Measurements from ENCODE around the gene LETM1. TPM values are rescaled to one million over a fixed set of nuclear protein-coding genes. Genes with fewer than 3 reads are reported as not detected.

Gene LETM1
- total and polyA plus RNA-seq, 2 donors (not counting 1 experiment from before 2014, with no cell fraction given) = 15.8 to 70.4 TPM

DNA sequence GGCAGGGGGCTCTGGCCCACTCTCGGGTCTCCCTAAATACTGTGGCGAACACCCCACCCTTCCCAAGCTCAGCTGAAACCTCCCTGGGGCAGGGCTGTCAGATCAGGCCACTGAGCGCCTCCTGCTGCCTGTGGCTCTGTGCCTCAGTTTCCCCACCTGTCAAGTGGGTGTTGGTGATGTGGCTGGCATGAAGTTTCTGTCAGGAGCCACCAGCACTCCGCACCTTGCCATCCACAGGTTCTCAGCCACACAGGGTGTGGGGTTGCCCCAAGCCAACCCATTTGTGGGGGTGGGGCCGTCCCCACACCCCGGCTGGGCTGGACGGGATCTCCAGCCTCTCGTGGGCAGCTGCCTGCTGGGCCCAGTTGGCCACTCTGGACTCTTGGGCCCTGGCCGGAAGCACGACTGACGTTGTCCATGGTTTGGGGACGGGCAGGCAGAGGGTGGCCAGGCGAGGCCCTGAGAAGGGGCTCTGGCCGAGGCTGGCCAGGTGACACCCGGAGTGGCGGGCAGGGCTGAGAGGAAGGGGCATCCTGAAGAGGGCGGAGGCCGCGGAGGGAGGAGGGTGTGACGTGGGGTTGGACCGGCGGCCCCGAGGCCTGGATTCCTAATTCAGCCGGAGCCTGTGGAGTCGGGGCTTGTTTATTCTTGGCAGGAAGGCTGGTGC, 68.4 kb downstream of the LETM1 start:
- Histone ChIP-seq H3K9me3 (ENCODE audit: control insufficient read depth, insufficient read depth, low read depth, low read length) (no peaks in the 10 kb centered on the region), H2AFZ (ENCODE audit: low read length) (no peak overlapping the region), H3K9ac (ENCODE audit: insufficient read depth, low read length) (no peak overlapping the region), H3K27me3 (ENCODE audit: control insufficient read depth, insufficient read depth, low read length) (no peaks in the 10 kb centered on the region), H3K27ac (ENCODE audit: insufficient read depth, low read length) (no peak overlapping the region), H3K4me2 (ENCODE audit: extremely low read depth, insufficient read depth, low read length) (no peak overlapping the region), H3K4me3 (replicated peaks in 1 of 4; ENCODE audit: control extremely low read depth in 1 of 4, insufficient read depth in 1 of 4, low read depth in 3 of 4, low read length in 4 of 4) (no peak overlapping the region), H3K36me3 (ENCODE audit: control insufficient read depth, insufficient read depth, low read length) (no peaks in the 10 kb centered on the region), H4K20me1 (ENCODE audit: control insufficient read depth, extremely low read depth, insufficient read depth, low read length) (no peaks in the 10 kb centered on the region), H3K4me1 (ENCODE audit: control insufficient read depth, extremely low read depth, insufficient read depth, low read length) (no peaks in the 10 kb centered on the region), H3K79me2 (ENCODE audit: control insufficient read depth, insufficient read depth, low read length) (no peaks in the 10 kb centered on the region)
- TF ChIP-seq, protein P1, sequence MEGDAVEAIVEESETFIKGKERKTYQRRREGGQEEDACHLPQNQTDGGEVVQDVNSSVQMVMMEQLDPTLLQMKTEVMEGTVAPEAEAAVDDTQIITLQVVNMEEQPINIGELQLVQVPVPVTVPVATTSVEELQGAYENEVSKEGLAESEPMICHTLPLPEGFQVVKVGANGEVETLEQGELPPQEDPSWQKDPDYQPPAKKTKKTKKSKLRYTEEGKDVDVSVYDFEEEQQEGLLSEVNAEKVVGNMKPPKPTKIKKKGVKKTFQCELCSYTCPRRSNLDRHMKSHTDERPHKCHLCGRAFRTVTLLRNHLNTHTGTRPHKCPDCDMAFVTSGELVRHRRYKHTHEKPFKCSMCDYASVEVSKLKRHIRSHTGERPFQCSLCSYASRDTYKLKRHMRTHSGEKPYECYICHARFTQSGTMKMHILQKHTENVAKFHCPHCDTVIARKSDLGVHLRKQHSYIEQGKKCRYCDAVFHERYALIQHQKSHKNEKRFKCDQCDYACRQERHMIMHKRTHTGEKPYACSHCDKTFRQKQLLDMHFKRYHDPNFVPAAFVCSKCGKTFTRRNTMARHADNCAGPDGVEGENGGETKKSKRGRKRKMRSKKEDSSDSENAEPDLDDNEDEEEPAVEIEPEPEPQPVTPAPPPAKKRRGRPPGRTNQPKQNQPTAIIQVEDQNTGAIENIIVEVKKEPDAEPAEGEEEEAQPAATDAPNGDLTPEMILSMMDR (conservative IDR thresholded peaks at IDR 0.05 in 1 of 2, IDR thresholded peaks at IDR 0.05 in 1 of 2; ENCODE audit: low read depth in 1 of 2, low read length in 2 of 2) = no peak
- no peak for TF ChIP-seq EZH2 (IDR thresholded peaks at IDR 0.05; ENCODE audit: low read length, missing control alignments)
- DNase-seq (ENCODE audit: low read depth in 2 of 2) = no peak

DNA sequence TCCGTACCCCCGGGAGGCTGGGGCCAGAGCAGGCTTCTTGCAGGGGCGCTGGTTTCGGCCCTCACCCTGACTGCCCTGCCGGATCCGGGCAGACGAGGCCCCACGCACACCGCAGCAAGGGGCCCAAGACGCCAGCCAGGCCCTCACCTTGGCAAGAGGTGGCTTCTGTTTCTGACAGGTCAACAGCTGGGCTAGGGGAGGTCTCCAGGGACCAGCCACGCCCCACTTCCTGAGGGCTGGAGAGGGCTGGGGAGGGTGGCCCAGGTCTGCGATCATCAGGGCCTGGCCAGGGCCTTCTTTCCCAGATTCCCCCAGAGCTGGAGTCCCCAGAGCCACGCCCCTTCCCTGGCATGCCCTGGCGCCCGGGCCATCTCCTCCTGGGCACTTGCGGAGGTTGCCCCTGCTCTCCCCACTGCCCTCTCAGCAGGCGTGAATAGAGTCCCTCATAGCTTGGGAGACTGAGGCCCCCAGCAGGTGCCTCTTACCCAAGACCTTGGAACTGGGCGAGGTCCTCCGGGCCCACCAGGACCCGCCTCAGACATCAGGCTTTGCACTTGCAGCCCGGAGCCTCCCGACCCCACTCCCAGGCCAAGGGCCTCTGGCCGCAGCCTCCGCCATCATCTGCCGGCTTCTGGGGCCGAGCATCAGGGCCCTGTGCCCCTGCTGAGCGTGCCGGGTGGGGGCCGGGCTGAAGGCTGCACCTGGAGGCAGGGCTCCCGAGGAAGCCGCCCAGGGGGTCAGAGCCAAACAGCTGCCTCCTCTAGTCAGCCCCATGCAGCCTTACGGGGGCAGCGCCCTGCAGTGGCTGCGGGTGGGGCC, 69.2 kb downstream of the LETM1 start:
- Histone ChIP-seq H3K79me2 (ENCODE audit: control insufficient read depth, insufficient read depth, low read length) (no peaks in the 10 kb centered on the region), H3K9ac (ENCODE audit: insufficient read depth, low read length) (no peak overlapping the region), H2AFZ (ENCODE audit: low read length) (no peak overlapping the region), H3K36me3 (ENCODE audit: control insufficient read depth, insufficient read depth, low read length) (no peaks in the 10 kb centered on the region), H3K27me3 (ENCODE audit: control insufficient read depth, insufficient read depth, low read length) (no peaks in the 10 kb centered on the region), H4K20me1 (ENCODE audit: control insufficient read depth, extremely low read depth, insufficient read depth, low read length) (no peaks in the 10 kb centered on the region), H3K4me2 (ENCODE audit: extremely low read depth, insufficient read depth, low read length) (no peak overlapping the region), H3K4me3 (replicated peaks in 1 of 4; ENCODE audit: control extremely low read depth in 1 of 4, insufficient read depth in 1 of 4, low read depth in 3 of 4, low read length in 4 of 4) (no peak overlapping the region), H3K4me1 (ENCODE audit: control insufficient read depth, extremely low read depth, insufficient read depth, low read length) (no peaks in the 10 kb centered on the region), H3K27ac (ENCODE audit: insufficient read depth, low read length) (no peak overlapping the region), H3K9me3 (ENCODE audit: control insufficient read depth, insufficient read depth, low read depth, low read length) (no peaks in the 10 kb centered on the region)
- TF ChIP-seq EZH2 (IDR thresholded peaks at IDR 0.05; ENCODE audit: low read length, missing control alignments) = no peak
- TF ChIP-seq, protein P1 (conservative IDR thresholded peaks at IDR 0.05 in 1 of 2, IDR thresholded peaks at IDR 0.05 in 1 of 2; ENCODE audit: low read depth in 1 of 2, low read length in 2 of 2) = no peak
- no peak for DNase-seq (ENCODE audit: low read depth in 2 of 2)

DNA sequence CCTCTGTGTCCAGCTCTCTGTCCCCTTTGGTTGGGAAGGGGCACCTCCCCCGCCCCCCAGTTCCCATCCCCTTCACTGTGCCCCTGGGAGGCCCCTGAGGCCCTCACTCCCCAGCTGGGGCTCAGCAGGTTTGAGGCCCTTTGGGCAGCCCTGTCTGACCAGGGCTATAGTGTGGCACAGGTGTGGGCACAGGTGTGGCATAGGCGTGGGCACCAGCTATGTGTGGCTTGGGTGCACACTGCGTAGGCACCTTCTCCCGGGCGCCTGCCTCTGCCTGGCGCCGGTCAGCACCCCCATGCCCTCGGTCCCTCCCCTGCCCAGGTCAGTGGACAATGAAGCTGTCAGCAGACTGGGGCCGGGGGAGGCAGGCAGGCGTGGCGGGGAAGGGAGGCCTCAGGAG, 70.4 kb downstream of the LETM1 start:
- Histone ChIP-seq H2AFZ (ENCODE audit: low read length) (no peak overlapping the region), H3K9me3 (ENCODE audit: control insufficient read depth, insufficient read depth, low read depth, low read length) (no peaks in the 10 kb centered on the region)

More for the DNA sequence above, 70.4 kb downstream of the LETM1 start:
- Histone ChIP-seq H3K4me1 (ENCODE audit: control insufficient read depth, extremely low read depth, insufficient read depth, low read length) (no peaks in the 10 kb centered on the region), H4K20me1 (ENCODE audit: control insufficient read depth, extremely low read depth, insufficient read depth, low read length) (no peaks in the 10 kb centered on the region), H3K9ac (ENCODE audit: insufficient read depth, low read length) (no peak overlapping the region), H3K79me2 (ENCODE audit: control insufficient read depth, insufficient read depth, low read length) (no peaks in the 10 kb centered on the region), H3K4me2 (ENCODE audit: extremely low read depth, insufficient read depth, low read length) (no peak overlapping the region), H3K27ac (ENCODE audit: insufficient read depth, low read length) (no peak overlapping the region), H3K4me3 (replicated peaks in 1 of 4; ENCODE audit: control extremely low read depth in 1 of 4, insufficient read depth in 1 of 4, low read depth in 3 of 4, low read length in 4 of 4) (no peak overlapping the region), H3K27me3 (ENCODE audit: control insufficient read depth, insufficient read depth, low read length) (no peaks in the 10 kb centered on the region), H3K36me3 (ENCODE audit: control insufficient read depth, insufficient read depth, low read length) (no peaks in the 10 kb centered on the region)
- DNase-seq (ENCODE audit: low read depth in 2 of 2) = no peak
- TF ChIP-seq, protein P1 (conservative IDR thresholded peaks at IDR 0.05 in 1 of 2, IDR thresholded peaks at IDR 0.05 in 1 of 2; ENCODE audit: low read depth in 1 of 2, low read length in 2 of 2) = no peak
- TF ChIP-seq EZH2 (IDR thresholded peaks at IDR 0.05; ENCODE audit: low read length, missing control alignments) = no peak

All from fibroblast of lung (primary cell).